ENCODE measurements around the gene ACVR1C.
"Not testable (repeated sequence)": the region's sequence is repeated elsewhere in the genome, so short reads cannot be mapped to it uniquely, and the experiment has no call there.

Gene ACVR1C

GRCh38 chr2:157603198-157603597 is 25.5 kb downstream of the ACVR1C start:
- H3K36me3 Mint-ChIP-seq, result no peaks in the 10 kb centered on the region
- no peaks in the 10 kb centered on the region for H3K9me3 Mint-ChIP-seq (ENCODE audit: low read depth)
- H3K4me3 Mint-ChIP-seq, result no peak overlapping the region
- H3K27ac Mint-ChIP-seq, result no peak overlapping the region
- no peaks in the 10 kb centered on the region for H3K4me1 Mint-ChIP-seq (ENCODE audit: low read depth)
- peaks cover 1% of the 10 kb centered on the region for H3K27me3 Mint-ChIP-seq

- Mint-ChIP-seq H3K36me3 (no peaks in the 10 kb centered on the region), H3K9me3 (ENCODE audit: low read depth) (no peaks in the 10 kb centered on the region), H3K4me1 (ENCODE audit: low read depth) (peaks cover 3% of the 10 kb centered on the region), H3K27ac (no peak overlapping the region), H3K27me3 (peaks cover 1% of the 10 kb centered on the region), H3K4me3 (no peak overlapping the region)
Observed at GRCh38 chr2:157601807-157602206, 26.9 kb downstream of the ACVR1C start.

- no peaks in the 10 kb centered on the region for H3K36me3 Mint-ChIP-seq
- peaks cover 3% of the 10 kb centered on the region for H3K27me3 Mint-ChIP-seq
- no peak overlapping the region for H3K27ac Mint-ChIP-seq
- peak overlapping the region; percentile 66 for H3K4me3 Mint-ChIP-seq
- peaks cover 7% of the 10 kb centered on the region for H3K4me1 Mint-ChIP-seq (ENCODE audit: low read depth)
- no peaks in the 10 kb centered on the region for H3K9me3 Mint-ChIP-seq (ENCODE audit: low read depth)
Observed at GRCh38 chr2:157596992-157597681, 31.5 kb downstream of the ACVR1C start.

DNA sequence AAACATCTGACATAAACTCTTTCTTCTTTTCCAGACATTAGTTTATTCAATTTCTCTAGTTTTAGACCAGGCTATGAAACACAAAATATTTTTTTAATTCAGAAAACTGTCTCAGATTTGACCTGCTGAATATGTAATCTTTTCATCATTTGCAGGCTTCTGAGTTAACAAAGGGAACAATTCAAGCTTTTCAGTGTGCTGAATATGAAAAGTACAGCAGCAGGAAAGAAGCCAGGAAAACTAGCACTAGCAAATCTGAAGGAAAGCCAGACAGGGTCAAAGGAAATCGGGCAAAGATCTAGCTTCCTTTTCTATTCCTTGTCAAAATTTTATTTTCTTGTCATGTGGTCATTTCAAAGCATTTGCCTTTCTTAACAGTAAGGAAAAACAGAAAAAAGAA is 35.3 kb downstream of the ACVR1C start:
- Mint-ChIP-seq H3K4me1 (ENCODE audit: low read depth) (peaks cover 7% of the 10 kb centered on the region), H3K9me3 (ENCODE audit: low read depth) (no peaks in the 10 kb centered on the region), H3K4me3 (no peak overlapping the region), H3K27me3 (peaks cover 2% of the 10 kb centered on the region), H3K36me3 (no peaks in the 10 kb centered on the region), H3K27ac (no peak overlapping the region)

GRCh38 chr2:157592948-157593347 is 35.7 kb downstream of the ACVR1C start:
- H3K4me3 Mint-ChIP-seq, result no peak overlapping the region
- H3K27me3 Mint-ChIP-seq, result peaks cover 2% of the 10 kb centered on the region
- H3K4me1 Mint-ChIP-seq (ENCODE audit: low read depth), result peaks cover 7% of the 10 kb centered on the region
- no peaks in the 10 kb centered on the region for H3K36me3 Mint-ChIP-seq
- no peaks in the 10 kb centered on the region for H3K9me3 Mint-ChIP-seq (ENCODE audit: low read depth)
- H3K27ac Mint-ChIP-seq, result no peak overlapping the region

DNA sequence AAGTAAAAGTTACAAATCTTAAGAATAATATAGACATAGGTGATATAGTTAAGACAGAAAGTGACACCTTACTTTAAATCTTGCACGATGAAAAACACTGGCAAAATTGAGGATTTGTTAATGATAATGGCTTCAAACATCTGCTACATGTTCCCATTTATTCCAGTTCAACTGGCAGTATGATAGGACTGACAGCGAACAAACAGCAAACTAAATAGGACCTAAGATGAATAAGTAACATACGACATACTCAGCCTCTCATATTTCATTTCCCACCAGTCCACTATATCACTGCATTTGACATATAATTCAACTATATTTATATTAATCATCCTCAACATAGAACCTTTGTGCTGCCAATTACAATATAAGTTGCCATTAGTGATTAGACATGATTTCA is 36.3 kb downstream of the ACVR1C start:
- H3K4me3 Mint-ChIP-seq, result no peak overlapping the region
- peaks cover 2% of the 10 kb centered on the region for H3K27me3 Mint-ChIP-seq
- H3K4me1 Mint-ChIP-seq (ENCODE audit: low read depth), result peaks cover 4% of the 10 kb centered on the region
- H3K36me3 Mint-ChIP-seq, result no peaks in the 10 kb centered on the region
- H3K27ac Mint-ChIP-seq, result no peak overlapping the region
- no peaks in the 10 kb centered on the region for H3K9me3 Mint-ChIP-seq (ENCODE audit: low read depth)

DNA sequence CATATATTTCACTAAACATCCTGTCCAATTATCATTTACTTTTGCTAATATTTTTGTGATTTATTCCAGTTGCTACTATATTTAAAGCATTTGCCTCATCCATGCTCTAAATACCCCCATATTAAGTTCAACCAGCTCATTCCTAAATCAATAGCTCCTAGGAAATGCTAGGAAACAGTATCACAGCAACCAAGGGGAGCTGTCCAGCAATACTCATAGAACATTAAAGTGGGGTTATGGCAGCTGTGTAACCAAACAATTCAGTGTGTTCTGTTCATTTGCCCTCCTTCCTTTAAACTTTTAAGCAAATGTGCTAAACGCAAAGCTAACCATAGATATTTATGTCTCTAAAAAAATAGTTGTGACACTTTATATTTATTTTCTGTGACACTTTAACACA is 41.1 kb downstream of the ACVR1C start:
- Mint-ChIP-seq H3K27ac (no peak overlapping the region), H3K36me3 (peaks cover 17% of the 10 kb centered on the region), H3K9me3 (ENCODE audit: low read depth) (peaks cover 4% of the 10 kb centered on the region), H3K4me1 (ENCODE audit: low read depth) (no peaks in the 10 kb centered on the region), H3K27me3 (no peaks in the 10 kb centered on the region), H3K4me3 (no peak overlapping the region)

- Mint-ChIP-seq H3K27me3 (no peaks in the 10 kb centered on the region), H3K27ac (no peak overlapping the region), H3K4me3 (no peak overlapping the region), H3K4me1 (ENCODE audit: low read depth) (no peaks in the 10 kb centered on the region), H3K36me3 (peaks cover 3% of the 10 kb centered on the region), H3K9me3 (ENCODE audit: low read depth) (no peaks in the 10 kb centered on the region)
Observed at GRCh38 chr2:157574165-157574564, 54.5 kb downstream of the ACVR1C start.

- Mint-ChIP-seq H3K27me3 (no peaks in the 10 kb centered on the region), H3K27ac (no peak overlapping the region), H3K4me3 (no peak overlapping the region)
Observed at GRCh38 chr2:157572725-157573124, 55.9 kb downstream of the ACVR1C start.

GRCh38 chr2:157566623-157567022 is 62.0 kb downstream of the ACVR1C start:
- not testable (repeated sequence) for H3K9me3 Mint-ChIP-seq (ENCODE audit: low read depth); H3K27ac Mint-ChIP-seq; H3K4me3 Mint-ChIP-seq; H3K27me3 Mint-ChIP-seq; H3K4me1 Mint-ChIP-seq (ENCODE audit: low read depth); H3K36me3 Mint-ChIP-seq

More at GRCh38 chr2:157572725-157573124, 55.9 kb downstream of the ACVR1C start:
- no peaks in the 10 kb centered on the region for H3K36me3 Mint-ChIP-seq
- no peaks in the 10 kb centered on the region for H3K4me1 Mint-ChIP-seq (ENCODE audit: low read depth)
- no peaks in the 10 kb centered on the region for H3K9me3 Mint-ChIP-seq (ENCODE audit: low read depth)

DNA sequence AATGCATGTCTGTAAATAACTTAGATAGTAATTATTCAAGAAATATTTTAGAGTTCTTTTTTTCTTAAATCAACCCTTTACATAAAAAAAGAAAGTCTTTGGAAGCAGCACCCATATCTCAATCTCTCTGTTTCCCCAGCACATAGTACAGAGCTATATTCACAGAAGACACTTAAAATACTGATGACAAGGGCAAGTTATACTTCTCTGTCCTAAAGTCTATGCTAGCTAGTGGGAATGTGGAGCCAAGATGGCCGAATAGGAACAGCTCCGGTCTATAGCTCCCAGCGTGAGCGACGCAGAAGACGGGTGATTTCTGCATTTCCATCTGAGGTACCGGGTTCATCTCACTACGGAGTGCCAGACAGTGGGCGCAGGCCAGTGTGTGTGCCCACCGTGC is 62.6 kb downstream of the ACVR1C start:
- not testable (repeated sequence) for H3K4me3 Mint-ChIP-seq; H3K9me3 Mint-ChIP-seq (ENCODE audit: low read depth); H3K27me3 Mint-ChIP-seq; H3K36me3 Mint-ChIP-seq; H3K27ac Mint-ChIP-seq; H3K4me1 Mint-ChIP-seq (ENCODE audit: low read depth)

GRCh38 chr2:157565550-157565949 is 63.1 kb downstream of the ACVR1C start:
- Mint-ChIP-seq H3K4me1 (ENCODE audit: low read depth) (peaks cover 5% of the 10 kb centered on the region), H3K27me3 (no peaks in the 10 kb centered on the region), H3K9me3 (ENCODE audit: low read depth) (no peaks in the 10 kb centered on the region), H3K36me3 (peaks cover 9% of the 10 kb centered on the region), H3K27ac (no peak overlapping the region), H3K4me3 (no peak overlapping the region)

DNA sequence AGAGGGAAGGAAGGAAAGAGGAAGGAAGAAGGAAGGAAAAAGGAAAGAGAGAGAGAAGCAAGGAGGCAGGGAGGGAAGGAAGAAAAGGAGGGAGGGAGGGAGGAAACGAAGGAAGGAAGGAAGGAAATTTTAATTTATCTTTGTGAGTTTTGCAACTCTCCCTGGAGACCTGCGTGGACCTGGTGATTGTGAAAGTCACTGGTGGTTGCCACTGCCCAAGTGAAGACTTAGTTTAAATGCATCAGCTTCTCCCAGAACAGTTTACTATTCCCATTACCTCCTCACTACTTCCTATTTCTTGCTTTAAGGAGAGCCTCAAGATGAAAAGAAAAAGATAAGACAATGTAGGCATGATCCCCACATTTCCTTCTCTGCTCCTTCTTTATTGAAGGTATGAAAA is 68.8 kb downstream of the ACVR1C start:
- no peak overlapping the region for H3K27ac Mint-ChIP-seq
- peaks cover 13% of the 10 kb centered on the region for H3K36me3 Mint-ChIP-seq
- H3K27me3 Mint-ChIP-seq, result no peaks in the 10 kb centered on the region
- H3K9me3 Mint-ChIP-seq (ENCODE audit: low read depth), result no peaks in the 10 kb centered on the region
- H3K4me3 Mint-ChIP-seq, result no peak overlapping the region
- peaks cover 31% of the 10 kb centered on the region for H3K4me1 Mint-ChIP-seq (ENCODE audit: low read depth)

DNA sequence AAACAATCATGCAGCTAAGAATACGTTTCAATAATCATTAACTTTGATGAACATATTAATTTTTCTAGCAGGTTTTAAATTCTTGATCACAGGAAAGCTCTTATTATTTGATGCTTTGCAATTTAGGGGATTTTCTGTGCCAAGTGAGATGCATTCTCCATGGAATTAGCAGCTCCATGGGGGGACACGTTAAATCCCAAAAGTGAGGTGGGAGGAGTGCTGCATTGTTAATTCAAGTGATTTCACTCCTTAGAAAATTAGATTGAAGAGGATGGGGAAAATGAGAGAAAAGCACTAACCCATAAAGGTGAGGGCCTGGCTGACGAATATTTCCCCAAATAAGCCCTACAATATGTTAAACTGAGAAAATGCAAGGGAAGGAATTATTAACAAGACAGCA is 69.2 kb downstream of the ACVR1C start:
- H3K27me3 Mint-ChIP-seq, result no peaks in the 10 kb centered on the region
- no peak overlapping the region for H3K27ac Mint-ChIP-seq
- no peak overlapping the region for H3K4me3 Mint-ChIP-seq
- no peaks in the 10 kb centered on the region for H3K9me3 Mint-ChIP-seq (ENCODE audit: low read depth)
- peaks cover 31% of the 10 kb centered on the region for H3K4me1 Mint-ChIP-seq (ENCODE audit: low read depth)
- H3K36me3 Mint-ChIP-seq, result peaks cover 13% of the 10 kb centered on the region

DNA sequence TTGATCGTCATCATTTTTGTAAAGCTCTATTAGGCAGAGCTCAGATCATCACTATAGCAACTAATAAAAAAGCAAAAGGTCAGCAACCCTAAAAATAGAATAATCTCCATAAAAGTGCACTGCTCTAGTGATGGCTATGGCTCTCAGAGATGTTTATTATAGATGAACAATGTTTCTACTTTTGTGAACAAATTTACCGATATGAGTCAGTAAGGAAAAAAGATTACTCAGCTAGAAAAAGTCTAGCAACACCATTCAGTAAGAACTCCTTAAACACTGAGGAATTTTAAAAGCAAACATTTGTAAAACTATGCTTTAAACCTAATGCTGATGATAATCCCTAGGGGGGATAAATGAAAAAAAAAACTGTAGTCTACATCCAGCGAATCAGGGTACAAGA is 69.6 kb downstream of the ACVR1C start:
- H3K27me3 Mint-ChIP-seq, result no peaks in the 10 kb centered on the region
- peaks cover 11% of the 10 kb centered on the region for H3K36me3 Mint-ChIP-seq
- no peaks in the 10 kb centered on the region for H3K9me3 Mint-ChIP-seq (ENCODE audit: low read depth)
- H3K4me1 Mint-ChIP-seq (ENCODE audit: low read depth), result peaks cover 32% of the 10 kb centered on the region
- no peak overlapping the region for H3K4me3 Mint-ChIP-seq
- no peak overlapping the region for H3K27ac Mint-ChIP-seq

DNA sequence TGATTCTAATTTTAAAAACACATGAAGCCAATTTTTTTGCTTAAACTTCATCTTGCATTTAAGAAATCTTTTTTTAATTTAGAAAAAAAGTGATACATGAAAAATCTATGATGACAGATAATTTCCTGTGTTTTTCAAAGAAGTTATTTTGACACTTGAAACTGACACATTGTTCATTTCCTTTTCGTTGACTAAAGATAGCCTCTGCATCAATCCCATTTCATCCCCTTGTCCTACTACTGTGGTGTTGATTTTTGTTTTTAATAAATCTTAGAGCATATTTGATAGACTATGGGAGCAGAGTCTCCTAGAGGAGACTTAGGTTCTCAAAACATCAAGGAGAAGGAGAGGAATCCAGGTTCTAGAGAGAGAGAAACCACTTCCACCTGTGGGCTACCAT is 70.9 kb downstream of the ACVR1C start:
- no peaks in the 10 kb centered on the region for H3K27me3 Mint-ChIP-seq
- H3K27ac Mint-ChIP-seq, result peak overlapping the region; percentile 16
- peak overlapping the region; percentile 46 for H3K4me3 Mint-ChIP-seq
- H3K9me3 Mint-ChIP-seq (ENCODE audit: low read depth), result no peaks in the 10 kb centered on the region
- H3K4me1 Mint-ChIP-seq (ENCODE audit: low read depth), result peaks cover 30% of the 10 kb centered on the region
- H3K36me3 Mint-ChIP-seq, result peaks cover 7% of the 10 kb centered on the region
